Femur (tissue), 1 donor: ENCODE measurements around the gene RYR2.
"Not testable (repeated sequence)": the region's sequence is repeated elsewhere in the genome, so short reads cannot be mapped to it uniquely, and the experiment has no call there.

Source experiments
- DNase-seq: peaks from one replicate; pipeline ENCODE4 v3.0.0-alpha.2; 2017

RYR2 gene

DNA sequence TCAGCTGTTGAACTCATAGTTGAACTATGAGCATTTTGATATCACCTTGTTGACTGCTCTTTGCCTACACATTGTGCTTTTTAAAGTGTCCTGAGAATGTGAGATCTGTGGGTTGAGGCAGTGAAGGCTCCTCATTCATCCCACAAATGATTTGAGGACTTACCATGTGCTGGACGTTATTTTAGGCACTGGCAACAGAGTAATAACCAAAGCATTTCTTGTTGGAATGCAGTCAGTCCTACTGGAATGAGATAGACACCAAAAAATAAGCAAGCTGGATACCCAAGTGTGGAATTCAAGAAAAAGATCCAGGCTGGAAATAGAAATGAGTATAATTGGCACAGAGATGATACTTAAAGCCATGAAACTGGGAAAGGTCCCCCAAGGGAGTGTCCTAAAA lies 775.3 kb downstream of the RYR2 start:
- DNase-seq: no peak

- DNase-seq: not testable (repeated sequence)
Observed at GRCh38 chr1:237820634-237821033, 778.6 kb downstream of the RYR2 start.

DNA sequence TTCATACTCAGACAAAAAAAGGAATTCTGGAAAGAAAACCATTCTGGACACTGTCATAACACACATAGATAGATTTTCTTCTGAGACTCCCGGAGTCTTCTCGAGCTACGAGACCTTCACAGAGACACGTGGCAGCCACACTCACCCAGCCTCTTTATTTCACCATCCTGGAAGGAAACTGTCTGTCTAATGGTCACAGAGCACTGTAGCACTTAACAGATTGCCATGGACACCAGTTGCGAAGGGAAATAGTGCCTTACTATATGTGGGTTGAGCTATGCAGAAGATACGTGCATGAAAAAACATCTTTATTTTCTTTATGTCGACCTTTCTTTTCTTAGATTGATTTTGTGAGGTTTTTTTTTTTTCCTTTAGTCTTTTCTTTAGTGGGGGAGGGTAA lies 790.9 kb downstream of the RYR2 start:
- DNase-seq: no peak

- DNase-seq: no peak
Observed at GRCh38 chr1:237834048-237834447, 792.1 kb downstream of the RYR2 start.

- DNase-seq: no peak
Observed at GRCh38 chr1:237834461-237834860, 792.5 kb downstream of the RYR2 start.

DNA sequence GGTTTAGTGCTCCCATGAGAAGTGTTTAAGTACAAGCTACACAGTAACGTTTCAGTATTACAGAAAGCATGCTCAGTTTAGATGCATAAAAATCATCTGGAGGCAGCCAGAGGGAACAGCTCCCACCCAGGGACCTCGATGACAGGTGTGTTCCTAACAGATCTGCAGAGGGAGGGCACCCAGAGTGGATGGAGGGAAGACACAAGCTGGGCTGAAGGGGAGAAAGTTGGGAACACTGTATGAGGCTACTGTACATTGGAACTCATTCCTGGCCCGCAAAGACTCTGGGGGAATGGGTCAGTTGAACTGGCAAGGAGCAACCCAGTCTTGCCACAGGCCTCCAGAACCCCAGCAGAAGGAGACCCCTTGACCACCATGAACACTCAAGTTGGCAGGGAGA lies 796.3 kb downstream of the RYR2 start:
- DNase-seq: no peak

DNA sequence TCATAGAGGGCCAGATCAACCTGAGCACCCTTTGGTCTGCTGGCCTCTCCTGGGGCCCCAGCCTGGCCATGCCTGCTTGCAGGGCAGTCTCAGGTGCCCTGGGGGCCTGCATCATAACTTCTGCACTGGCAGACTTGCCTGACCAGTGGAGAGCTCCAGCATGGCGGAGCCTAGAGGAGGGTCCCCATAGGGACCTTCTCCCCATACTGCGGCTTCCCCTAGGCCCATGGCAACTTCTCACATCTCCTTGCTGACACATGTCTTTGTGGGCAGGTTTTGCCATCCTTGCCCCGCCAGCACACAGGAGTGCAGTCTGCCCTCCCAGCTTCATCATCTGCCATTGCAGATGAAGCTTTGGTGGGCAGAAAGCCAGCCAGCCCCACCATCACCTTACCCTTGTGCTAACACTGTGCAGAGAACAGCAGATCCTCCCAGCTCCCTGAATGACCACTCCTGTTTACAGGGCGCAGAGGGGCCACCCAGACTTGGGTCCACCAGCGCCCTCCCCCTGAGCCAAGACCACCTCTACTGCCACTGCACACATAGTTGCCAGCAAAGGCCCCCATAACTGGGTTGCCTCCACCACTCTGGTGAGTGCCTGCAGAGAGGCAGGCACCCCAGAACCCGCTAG lies 797.0 kb downstream of the RYR2 start:
- DNase-seq: no peak

- DNase-seq: no peak
Observed at GRCh38 chr1:237841485-237841884, 799.5 kb downstream of the RYR2 start.

DNA sequence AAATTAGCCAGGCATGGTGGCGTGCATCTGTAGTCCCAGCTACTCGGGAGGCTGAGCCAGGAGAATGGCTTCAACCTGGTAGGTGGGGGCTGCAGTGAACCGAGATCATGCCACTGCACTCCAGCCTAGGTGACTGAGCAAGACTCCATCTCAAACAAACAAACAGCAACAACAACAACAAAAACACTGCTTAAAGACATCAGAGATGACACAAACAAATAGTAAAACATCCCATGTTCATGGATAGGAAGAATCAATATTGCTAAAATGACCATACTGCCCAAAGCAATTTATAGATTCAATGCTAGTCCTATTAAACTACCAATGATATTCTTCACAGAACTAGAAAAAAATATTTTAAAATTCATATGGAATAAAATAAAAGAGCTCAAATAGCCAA lies 801.5 kb downstream of the RYR2 start:
- DNase-seq: not testable (repeated sequence)

DNA sequence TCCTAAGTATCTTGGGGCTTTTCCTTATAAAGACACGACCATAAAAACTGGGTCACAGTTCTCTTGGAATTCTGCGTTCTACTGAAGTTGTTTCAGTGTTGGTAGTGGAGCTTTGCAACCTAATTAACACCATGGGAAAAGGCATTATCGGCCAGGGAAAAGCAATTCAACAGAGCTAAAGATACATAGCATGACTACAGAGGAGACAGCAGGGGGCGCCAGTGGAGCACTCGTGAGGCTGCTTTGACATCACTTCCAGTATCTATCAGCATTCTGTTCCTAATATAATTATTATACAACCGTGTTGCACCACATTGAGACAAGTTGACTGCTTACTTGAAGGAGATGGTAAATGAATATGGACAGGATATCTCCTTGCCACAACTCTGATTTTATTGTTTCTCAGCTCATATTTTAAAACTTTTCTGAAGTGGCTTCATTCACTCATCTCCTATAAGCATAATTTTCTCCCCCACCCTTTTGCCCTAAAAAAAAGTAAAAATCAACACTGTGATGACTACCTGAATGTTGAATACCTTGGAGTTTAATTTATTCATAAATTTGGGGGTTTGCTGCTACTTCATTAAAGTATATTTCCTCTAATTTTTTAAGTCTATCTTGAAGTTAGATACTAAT lies 809.3 kb downstream of the RYR2 start:
- peak; percentile 46 for DNase-seq

DNA sequence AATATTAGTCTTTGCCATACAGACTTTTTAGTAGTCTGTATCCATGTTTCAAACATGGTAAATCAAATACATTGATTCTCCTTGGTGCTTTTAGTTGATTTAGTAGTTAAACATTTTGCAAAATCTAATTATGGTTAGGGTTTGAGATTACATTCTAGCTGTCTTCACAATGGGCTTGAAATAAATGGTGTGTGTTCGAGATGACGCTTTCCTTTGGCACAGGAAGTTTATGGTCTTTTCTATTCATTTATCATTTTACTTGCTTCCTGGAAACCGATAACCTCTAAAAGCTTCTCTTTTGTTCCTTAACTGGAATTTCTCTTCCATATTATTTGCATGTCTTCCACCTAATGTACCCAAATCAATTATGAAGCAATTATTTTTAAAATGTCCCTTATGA lies 810.4 kb downstream of the RYR2 start:
- DNase-seq: no peak

- no peak for DNase-seq
Observed at GRCh38 chr1:237857455-237857854, 815.5 kb downstream of the RYR2 start.

GRCh38 chr1:237858992-237859391 lies 817.0 kb downstream of the RYR2 start:
- no peak for DNase-seq

- no peak for DNase-seq
Observed at GRCh38 chr1:237861944-237862343, 820.0 kb downstream of the RYR2 start.

DNA sequence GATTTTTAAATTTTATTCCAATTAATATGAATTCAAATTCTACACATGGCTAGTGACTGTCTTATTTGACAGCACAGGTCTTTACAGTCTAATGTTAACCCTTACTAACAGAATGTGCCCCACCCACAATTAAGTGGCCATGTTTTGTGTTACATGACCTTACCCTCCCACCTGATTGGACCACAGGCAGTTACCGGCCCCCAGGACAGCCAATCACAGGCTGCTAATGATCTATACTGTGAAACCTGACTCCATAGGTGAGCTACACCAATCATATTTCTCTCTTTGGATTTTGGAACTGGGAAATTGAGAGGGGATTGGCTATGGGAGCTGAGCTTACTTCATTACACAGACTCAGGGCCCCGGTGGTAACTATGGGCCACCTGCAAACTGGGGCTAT lies 821.2 kb downstream of the RYR2 start:
- no peak for DNase-seq

DNA sequence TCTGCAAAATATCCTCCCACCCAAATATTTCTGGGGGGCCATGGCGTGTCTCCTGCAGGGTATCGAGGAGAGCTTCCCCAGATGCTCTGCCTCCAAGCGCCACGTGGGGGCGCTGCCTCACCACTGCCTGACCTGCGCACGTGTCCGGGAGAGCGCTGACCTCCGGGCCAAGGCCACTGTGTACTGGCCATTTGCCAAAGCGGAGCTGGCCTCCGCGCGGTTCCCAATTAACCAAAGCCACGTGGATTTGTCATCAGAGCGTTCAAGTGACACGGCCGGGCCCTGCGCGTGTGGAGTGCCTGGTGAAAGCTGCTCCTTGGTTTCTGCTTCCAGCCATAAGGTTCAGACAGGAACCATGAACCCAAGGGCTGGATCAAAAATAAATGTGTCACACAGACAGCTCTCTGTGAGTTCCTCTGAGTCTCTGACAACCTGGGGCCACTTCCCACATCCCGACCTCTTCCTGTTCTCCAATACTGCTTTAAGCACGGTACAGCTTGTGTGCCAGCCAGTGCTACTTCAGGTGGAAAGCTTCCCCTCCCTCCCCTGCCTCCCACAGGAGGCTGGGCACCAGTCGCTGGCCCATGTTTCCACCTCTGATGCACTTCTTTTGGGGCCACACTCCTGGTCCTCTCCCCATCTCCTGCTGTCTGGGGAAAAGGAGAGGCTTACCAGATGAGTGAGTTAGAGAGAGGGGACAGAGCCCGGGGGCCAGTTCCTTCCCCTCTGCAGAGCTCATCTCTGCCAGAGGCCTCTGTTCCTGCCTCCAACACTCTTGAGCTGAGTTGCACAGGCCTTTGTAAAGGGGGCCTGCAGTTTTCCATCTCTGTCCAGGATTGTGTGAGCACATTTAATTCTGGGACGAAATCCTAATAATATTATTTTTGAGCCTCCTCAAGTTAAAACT lies 822.6 kb downstream of the RYR2 start:
- DNase-seq: peak; percentile 68

DNA sequence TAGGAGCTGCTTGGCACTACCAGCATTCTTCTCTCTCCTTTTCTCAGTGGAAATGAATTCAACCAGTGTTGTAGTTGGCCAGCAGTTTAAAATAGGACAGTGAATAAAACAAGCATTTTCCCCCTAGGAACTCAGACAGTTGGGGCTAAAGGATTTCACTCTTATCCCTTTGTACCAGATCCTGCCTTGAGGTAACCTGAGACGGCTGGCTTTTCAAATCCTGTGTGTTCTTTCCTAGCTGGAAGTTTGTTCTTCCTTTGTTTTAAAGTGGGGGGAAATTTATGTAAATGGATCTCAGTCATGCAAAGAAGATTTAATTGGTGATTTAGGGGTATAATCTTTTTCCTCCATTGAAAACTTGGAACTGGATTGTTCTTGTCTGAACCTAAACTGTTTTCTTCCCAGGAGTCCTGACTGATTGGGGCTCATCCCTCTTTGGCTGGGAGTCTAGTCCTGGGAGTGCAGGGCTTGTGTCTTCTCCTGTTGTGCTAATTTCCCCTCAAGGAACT lies 825.5 kb downstream of the RYR2 start:
- no peak for DNase-seq

- DNase-seq: no peak
Observed at GRCh38 chr1:237868817-237869600, 827.0 kb downstream of the RYR2 start.

DNA sequence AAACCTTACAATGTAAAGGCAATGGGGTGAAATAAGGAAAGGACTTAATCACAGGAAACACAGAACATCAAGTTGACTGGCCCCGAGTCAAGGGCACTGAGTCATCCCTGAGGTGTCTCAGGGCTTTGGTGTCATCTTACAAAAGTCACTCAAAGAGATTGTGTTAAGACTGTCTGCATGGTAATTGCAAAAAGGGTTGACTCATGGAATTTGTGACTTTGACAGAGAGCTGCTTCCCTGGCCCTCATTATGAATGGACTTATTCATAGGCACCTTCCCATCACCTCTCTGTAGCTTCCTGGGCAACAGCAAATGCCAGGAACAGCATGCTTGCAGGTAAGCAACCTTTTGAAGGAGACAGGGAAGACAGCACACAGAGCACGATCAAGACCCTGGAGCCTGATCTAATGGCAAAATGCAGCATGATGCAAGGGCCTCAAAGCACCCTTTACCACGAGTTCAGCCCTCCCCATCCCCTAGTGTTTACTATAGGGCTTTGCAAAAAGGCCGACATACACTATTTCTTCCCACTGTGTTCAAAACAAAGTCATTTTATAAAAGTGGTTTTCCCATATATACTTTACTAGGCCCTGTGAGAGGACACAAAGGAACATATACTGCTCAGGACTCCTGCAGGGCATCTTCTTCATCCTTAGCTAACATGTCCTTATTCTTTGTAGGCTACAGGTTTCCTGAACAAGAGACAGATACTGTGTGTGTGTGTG lies 831.7 kb downstream of the RYR2 start:
- no peak for DNase-seq

DNA sequence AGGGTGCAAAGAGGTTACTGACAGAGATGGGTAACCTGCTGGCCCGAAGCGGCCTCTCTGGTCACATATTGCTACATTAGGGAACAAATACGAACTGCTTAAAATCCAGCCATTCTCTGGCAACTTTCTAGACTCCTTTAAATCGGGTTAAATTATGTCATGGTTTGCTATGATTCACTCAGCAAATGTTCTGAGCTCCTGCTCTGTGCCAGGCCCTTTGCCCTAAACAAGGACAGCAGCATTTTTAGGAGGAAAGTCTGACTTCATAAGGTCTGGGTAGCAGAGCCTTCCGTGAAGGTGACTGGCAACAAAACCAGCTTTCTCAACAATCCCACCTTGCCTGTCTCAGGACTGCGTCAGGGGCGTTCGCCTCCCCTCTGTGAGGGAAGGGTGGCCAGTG lies 833.3 kb downstream of the RYR2 start:
- no peak for DNase-seq

DNA sequence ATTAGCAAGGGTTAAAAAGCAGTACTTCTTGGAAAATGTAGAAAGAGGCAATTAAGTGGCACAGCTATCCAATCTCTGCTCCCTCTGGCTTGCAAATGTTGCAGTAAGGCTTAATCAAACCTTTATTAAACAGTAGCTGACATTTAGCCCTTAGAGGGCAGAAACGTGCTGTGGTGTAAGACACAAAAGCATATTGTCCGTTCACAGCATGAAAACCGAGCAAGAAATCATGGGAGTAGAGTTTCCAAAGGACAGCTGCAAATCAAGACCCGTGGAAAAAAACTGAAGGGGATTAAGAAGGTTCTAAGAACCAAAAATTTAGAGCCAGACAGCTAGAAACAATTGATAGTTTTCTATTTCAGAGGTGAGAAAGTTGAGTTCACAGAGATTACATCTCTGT lies 835.6 kb downstream of the RYR2 start:
- DNase-seq: no peak

- DNase-seq: no peak
Observed at GRCh38 chr1:237878406-237878805, 836.4 kb downstream of the RYR2 start.
